Activated T-cell treated with anti-CD3 and anti-CD28 coated beads for 48 hours (primary cell): Measurements from ENCODE around the gene BHLHE40.

Experiments
- DNase-seq: peaks from one replicate; pipeline ENCODE4 v3.0.0-alpha.2; 2020; ENCODE audit warnings: low read depth

BHLHE40 gene

GRCh38 chr3:4983739-4984510, 4.7 kb downstream of the BHLHE40 start:
- peak; percentile 65 for DNase-seq

- DNase-seq: no peak
Measured at GRCh38 chr3:4984511-4984864, 5.3 kb downstream of the BHLHE40 start.

- DNase-seq: no peak
Measured at GRCh38 chr3:4985330-4986174, 6.3 kb downstream of the BHLHE40 start.

- DNase-seq: no peak
Measured at GRCh38 chr3:4986175-4986781, 7.0 kb downstream of the BHLHE40 start.

GRCh38 chr3:4986782-4987537, 7.7 kb downstream of the BHLHE40 start:
- peak; percentile 72 for DNase-seq

- DNase-seq: no peak
Measured at GRCh38 chr3:4987538-4988296, 8.5 kb downstream of the BHLHE40 start.

- DNase-seq: no peak
Measured at GRCh38 chr3:4988983-4989834, 10.0 kb downstream of the BHLHE40 start.

- DNase-seq: no peak
Measured at GRCh38 chr3:4990069-4990468, 10.8 kb downstream of the BHLHE40 start.

GRCh38 chr3:4992118-4992517, 12.9 kb downstream of the BHLHE40 start:
- DNase-seq: no peak

- no peak for DNase-seq
Measured at GRCh38 chr3:4993276-4994143, 14.3 kb downstream of the BHLHE40 start.

GRCh38 chr3:4994144-4994730, 15.0 kb downstream of the BHLHE40 start:
- no peak for DNase-seq

- no peak for DNase-seq
Measured at GRCh38 chr3:4994823-4995499, 15.7 kb downstream of the BHLHE40 start.

- DNase-seq: no peak
Measured at GRCh38 chr3:4995500-4996053, 16.3 kb downstream of the BHLHE40 start.

- DNase-seq: no peak
Measured at GRCh38 chr3:4996223-4996765, 17.1 kb downstream of the BHLHE40 start.

GRCh38 chr3:4996771-4997291, 17.6 kb downstream of the BHLHE40 start:
- no peak for DNase-seq

- DNase-seq: no peak
Measured at GRCh38 chr3:4997946-4998345, 18.7 kb downstream of the BHLHE40 start.

GRCh38 chr3:4999531-5000184, 20.4 kb downstream of the BHLHE40 start:
- no peak for DNase-seq
